Mammary epithelial cell (primary cell): ENCODE data around the gene RUFY3.

Experiments used
- EZH2 ChIP-seq: IDR thresholded peaks from 2 replicates; pipeline ENCODE4 v1.6.1; 2012; ENCODE audit warnings: low read length, inconsistent platforms, borderline replicate concordance
- TF ChIP-seq, protein P1 (sequence below), 2 donors: IDR thresholded peaks in 1 of 2; conservative IDR thresholded peaks in 1 of 2; 2 replicates each; pipeline ENCODE4 v1.5.1; 2011 to 2012; ENCODE audit warnings: inconsistent platforms in 2 of 2, low read length in 2 of 2, mild to moderate bottlenecking in 2 of 2, control low read depth in 1 of 2, low read depth in 1 of 2; ENCODE audit not compliant: insufficient read depth in 1 of 2; ENCODE audit errors: extremely low read depth in 1 of 2

DNA sequence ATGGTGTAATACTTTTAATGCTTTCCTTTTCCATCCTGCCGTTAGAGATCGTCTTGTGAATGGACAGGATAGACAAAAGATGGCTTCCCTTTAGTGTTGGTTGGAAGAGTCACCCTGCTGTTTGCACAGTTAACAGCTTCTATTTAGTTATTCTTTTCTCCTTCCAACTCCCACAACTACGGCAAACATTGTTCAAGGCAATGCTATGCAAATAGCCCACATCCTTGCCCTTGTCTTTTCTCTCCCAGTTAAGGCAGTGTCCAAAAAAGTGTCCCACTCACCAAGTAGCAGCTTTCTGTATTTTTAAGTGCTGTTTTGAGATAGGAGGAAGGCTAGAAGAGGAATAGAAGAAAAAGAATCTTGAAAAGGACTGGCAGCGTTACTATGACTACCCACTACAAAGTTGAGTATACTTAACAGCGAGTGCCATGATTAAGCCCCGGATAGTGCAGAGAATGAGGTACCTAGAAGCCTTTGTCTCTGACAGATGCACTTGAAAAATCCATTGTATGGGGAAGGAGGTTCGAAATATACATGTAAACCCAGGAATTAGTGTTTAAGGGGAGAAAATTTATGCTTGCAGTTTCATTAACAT, 12.1 kb upstream of the RUFY3 start:
- TF ChIP-seq, protein P1, sequence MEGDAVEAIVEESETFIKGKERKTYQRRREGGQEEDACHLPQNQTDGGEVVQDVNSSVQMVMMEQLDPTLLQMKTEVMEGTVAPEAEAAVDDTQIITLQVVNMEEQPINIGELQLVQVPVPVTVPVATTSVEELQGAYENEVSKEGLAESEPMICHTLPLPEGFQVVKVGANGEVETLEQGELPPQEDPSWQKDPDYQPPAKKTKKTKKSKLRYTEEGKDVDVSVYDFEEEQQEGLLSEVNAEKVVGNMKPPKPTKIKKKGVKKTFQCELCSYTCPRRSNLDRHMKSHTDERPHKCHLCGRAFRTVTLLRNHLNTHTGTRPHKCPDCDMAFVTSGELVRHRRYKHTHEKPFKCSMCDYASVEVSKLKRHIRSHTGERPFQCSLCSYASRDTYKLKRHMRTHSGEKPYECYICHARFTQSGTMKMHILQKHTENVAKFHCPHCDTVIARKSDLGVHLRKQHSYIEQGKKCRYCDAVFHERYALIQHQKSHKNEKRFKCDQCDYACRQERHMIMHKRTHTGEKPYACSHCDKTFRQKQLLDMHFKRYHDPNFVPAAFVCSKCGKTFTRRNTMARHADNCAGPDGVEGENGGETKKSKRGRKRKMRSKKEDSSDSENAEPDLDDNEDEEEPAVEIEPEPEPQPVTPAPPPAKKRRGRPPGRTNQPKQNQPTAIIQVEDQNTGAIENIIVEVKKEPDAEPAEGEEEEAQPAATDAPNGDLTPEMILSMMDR (conservative IDR thresholded peaks at IDR 0.05 in 1 of 2, IDR thresholded peaks at IDR 0.05 in 1 of 2; ENCODE audit: extremely low read depth in 1 of 2, insufficient read depth in 1 of 2, low read depth in 1 of 2, low read length in 2 of 2), result no peak
- no peak for TF ChIP-seq EZH2
